ENCODE measurements around the gene KCNN1. TPM values are rescaled to one million over a fixed set of nuclear protein-coding genes. Genes with fewer than 3 reads are reported as not detected.

The KCNN1 gene
- total and polyA plus RNA-seq, 2 of the 13 experiments (the other 11 are each of a cell fraction or from before 2014, with no cell fraction given) = 0.04 TPM; not detected in 1

DNA sequence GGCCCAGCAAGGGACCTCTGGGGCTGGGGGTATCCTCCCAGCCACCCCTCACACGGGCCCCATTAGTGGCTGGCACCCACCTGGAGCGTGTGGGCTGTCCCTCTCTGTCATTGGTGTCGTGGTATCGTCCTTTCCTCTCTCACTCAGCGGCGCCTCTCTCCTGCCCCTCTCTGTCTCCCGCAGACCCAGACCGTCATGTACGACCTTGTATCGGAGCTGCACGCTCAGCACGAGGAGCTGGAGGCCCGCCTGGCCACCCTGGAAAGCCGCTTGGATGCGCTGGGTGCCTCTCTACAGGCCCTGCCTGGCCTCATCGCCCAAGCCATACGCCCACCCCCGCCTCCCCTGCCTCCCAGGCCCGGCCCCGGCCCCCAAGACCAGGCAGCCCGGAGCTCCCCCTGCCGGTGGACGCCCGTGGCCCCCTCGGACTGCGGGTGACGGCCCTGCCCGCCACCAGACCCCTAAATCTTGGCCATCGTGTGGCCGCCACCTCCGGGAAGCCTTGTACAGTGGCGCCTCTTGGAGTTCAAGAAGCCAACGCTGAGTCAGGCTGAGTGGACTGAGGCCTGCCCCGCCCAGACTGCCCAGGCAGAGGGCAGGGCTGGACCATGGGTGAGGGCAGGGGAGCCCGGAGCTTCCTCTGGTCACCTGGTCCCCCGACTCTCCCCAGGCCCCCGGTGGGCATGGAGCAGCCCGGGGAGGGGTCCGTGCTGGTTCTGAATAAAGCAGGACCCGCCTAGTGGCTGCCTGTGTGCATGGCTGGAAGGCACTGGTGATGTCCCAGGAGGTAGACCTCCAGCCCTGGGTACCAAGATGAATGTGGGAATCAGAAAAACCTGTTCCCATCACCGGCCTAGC, 31.3 kb downstream of the KCNN1 start (continued):
- TF ChIP-seq SYNCRIP (IDR thresholded peaks at IDR 0.05; ENCODE audit: insufficient read depth, low read depth, low read length) = no peak
- TF ChIP-seq, protein P1, sequence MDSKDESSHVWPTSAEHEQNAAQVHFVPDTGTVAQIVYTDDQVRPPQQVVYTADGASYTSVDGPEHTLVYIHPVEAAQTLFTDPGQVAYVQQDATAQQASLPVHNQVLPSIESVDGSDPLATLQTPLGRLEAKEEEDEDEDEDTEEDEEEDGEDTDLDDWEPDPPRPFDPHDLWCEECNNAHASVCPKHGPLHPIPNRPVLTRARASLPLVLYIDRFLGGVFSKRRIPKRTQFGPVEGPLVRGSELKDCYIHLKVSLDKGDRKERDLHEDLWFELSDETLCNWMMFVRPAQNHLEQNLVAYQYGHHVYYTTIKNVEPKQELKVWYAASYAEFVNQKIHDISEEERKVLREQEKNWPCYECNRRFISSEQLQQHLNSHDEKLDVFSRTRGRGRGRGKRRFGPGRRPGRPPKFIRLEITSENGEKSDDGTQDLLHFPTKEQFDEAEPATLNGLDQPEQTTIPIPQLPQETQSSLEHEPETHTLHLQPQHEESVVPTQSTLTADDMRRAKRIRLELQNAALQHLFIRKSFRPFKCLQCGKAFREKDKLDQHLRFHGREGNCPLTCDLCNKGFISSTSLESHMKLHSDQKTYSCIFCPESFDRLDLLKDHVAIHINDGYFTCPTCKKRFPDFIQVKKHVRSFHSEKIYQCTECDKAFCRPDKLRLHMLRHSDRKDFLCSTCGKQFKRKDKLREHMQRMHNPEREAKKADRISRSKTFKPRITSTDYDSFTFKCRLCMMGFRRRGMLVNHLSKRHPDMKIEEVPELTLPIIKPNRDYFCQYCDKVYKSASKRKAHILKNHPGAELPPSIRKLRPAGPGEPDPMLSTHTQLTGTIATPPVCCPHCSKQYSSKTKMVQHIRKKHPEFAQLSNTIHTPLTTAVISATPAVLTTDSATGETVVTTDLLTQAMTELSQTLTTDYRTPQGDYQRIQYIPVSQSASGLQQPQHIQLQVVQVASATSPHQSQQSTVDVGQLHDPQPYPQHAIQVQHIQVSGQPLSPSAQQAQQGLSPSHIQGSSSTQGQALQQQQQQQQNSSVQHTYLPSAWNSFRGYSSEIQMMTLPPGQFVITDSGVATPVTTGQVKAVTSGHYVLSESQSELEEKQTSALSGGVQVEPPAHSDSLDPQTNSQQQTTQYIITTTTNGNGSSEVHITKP (CRISPR knock-in tag; IDR thresholded peaks at IDR 0.05; ENCODE audit: low read depth) = peak; percentile 97
- peak; percentile 49 for TF ChIP-seq ZFX (CRISPR knock-in tag; IDR thresholded peaks at IDR 0.05; ENCODE audit: low read depth)
- no peak for TF ChIP-seq MIER3 (CRISPR knock-in tag; IDR thresholded peaks at IDR 0.05; ENCODE audit: borderline replicate concordance)
- TF ChIP-seq, protein P2, sequence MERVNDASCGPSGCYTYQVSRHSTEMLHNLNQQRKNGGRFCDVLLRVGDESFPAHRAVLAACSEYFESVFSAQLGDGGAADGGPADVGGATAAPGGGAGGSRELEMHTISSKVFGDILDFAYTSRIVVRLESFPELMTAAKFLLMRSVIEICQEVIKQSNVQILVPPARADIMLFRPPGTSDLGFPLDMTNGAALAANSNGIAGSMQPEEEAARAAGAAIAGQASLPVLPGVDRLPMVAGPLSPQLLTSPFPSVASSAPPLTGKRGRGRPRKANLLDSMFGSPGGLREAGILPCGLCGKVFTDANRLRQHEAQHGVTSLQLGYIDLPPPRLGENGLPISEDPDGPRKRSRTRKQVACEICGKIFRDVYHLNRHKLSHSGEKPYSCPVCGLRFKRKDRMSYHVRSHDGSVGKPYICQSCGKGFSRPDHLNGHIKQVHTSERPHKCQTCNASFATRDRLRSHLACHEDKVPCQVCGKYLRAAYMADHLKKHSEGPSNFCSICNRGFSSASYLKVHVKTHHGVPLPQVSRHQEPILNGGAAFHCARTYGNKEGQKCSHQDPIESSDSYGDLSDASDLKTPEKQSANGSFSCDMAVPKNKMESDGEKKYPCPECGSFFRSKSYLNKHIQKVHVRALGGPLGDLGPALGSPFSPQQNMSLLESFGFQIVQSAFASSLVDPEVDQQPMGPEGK (CRISPR knock-in tag; IDR thresholded peaks at IDR 0.05) = peak; percentile 72
- TF ChIP-seq GATAD1 (CRISPR knock-in tag; IDR thresholded peaks at IDR 0.05) = no peak
- no peak for TF ChIP-seq SRSF1 (optimal IDR thresholded peaks at IDR 0.05; ENCODE audit: low read depth, low read length)
- TF ChIP-seq, protein P3, sequence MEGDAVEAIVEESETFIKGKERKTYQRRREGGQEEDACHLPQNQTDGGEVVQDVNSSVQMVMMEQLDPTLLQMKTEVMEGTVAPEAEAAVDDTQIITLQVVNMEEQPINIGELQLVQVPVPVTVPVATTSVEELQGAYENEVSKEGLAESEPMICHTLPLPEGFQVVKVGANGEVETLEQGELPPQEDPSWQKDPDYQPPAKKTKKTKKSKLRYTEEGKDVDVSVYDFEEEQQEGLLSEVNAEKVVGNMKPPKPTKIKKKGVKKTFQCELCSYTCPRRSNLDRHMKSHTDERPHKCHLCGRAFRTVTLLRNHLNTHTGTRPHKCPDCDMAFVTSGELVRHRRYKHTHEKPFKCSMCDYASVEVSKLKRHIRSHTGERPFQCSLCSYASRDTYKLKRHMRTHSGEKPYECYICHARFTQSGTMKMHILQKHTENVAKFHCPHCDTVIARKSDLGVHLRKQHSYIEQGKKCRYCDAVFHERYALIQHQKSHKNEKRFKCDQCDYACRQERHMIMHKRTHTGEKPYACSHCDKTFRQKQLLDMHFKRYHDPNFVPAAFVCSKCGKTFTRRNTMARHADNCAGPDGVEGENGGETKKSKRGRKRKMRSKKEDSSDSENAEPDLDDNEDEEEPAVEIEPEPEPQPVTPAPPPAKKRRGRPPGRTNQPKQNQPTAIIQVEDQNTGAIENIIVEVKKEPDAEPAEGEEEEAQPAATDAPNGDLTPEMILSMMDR (CRISPR knock-in tag; IDR thresholded peaks at IDR 0.05) = peak; percentile 74
- TF ChIP-seq, protein P4, sequence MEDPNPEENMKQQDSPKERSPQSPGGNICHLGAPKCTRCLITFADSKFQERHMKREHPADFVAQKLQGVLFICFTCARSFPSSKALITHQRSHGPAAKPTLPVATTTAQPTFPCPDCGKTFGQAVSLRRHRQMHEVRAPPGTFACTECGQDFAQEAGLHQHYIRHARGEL (CRISPR knock-in tag; IDR thresholded peaks at IDR 0.05) = no peak
- TF ChIP-seq XBP1 (CRISPR knock-in tag; IDR thresholded peaks at IDR 0.05) = no peak
- TF ChIP-seq, protein P5, sequence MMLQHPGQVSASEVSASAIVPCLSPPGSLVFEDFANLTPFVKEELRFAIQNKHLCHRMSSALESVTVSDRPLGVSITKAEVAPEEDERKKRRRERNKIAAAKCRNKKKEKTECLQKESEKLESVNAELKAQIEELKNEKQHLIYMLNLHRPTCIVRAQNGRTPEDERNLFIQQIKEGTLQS (CRISPR knock-in tag; IDR thresholded peaks at IDR 0.05) = no peak
- TF ChIP-seq, protein P6, sequence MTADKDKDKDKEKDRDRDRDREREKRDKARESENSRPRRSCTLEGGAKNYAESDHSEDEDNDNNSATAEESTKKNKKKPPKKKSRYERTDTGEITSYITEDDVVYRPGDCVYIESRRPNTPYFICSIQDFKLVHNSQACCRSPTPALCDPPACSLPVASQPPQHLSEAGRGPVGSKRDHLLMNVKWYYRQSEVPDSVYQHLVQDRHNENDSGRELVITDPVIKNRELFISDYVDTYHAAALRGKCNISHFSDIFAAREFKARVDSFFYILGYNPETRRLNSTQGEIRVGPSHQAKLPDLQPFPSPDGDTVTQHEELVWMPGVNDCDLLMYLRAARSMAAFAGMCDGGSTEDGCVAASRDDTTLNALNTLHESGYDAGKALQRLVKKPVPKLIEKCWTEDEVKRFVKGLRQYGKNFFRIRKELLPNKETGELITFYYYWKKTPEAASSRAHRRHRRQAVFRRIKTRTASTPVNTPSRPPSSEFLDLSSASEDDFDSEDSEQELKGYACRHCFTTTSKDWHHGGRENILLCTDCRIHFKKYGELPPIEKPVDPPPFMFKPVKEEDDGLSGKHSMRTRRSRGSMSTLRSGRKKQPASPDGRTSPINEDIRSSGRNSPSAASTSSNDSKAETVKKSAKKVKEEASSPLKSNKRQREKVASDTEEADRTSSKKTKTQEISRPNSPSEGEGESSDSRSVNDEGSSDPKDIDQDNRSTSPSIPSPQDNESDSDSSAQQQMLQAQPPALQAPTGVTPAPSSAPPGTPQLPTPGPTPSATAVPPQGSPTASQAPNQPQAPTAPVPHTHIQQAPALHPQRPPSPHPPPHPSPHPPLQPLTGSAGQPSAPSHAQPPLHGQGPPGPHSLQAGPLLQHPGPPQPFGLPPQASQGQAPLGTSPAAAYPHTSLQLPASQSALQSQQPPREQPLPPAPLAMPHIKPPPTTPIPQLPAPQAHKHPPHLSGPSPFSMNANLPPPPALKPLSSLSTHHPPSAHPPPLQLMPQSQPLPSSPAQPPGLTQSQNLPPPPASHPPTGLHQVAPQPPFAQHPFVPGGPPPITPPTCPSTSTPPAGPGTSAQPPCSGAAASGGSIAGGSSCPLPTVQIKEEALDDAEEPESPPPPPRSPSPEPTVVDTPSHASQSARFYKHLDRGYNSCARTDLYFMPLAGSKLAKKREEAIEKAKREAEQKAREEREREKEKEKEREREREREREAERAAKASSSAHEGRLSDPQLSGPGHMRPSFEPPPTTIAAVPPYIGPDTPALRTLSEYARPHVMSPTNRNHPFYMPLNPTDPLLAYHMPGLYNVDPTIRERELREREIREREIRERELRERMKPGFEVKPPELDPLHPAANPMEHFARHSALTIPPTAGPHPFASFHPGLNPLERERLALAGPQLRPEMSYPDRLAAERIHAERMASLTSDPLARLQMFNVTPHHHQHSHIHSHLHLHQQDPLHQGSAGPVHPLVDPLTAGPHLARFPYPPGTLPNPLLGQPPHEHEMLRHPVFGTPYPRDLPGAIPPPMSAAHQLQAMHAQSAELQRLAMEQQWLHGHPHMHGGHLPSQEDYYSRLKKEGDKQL (CRISPR knock-in tag; IDR thresholded peaks at IDR 0.05; ENCODE audit: low read depth) = no peak
